Glomerular visceral epithelial cell (primary cell): ENCODE measurements around the gene HIVEP2.

Experiments
- DNase-seq: peaks from one replicate; pipeline ENCODE4 v3.0.0-alpha.2; 2016; ENCODE audit errors: extremely low spot score

The HIVEP2 gene

GRCh38 chr6:142867355-142867801 is 77.6 kb downstream of the HIVEP2 start:
- no peak for DNase-seq

GRCh38 chr6:142863981-142864380 is 81.0 kb downstream of the HIVEP2 start:
- no peak for DNase-seq

GRCh38 chr6:142861711-142862110 is 83.3 kb downstream of the HIVEP2 start:
- DNase-seq = no peak

- DNase-seq = no peak
These were observed 84.5 kb downstream of the HIVEP2 start for GRCh38 chr6:142860498-142860897.

GRCh38 chr6:142857796-142858555 is 87.0 kb downstream of the HIVEP2 start:
- no peak for DNase-seq

GRCh38 chr6:142857233-142857761 is 87.7 kb downstream of the HIVEP2 start:
- DNase-seq = no peak

GRCh38 chr6:142856624-142857232 is 88.2 kb downstream of the HIVEP2 start:
- no peak for DNase-seq

- no peak for DNase-seq
These were observed 88.9 kb downstream of the HIVEP2 start for GRCh38 chr6:142855893-142856623.

GRCh38 chr6:142854589-142855488 is 90.1 kb downstream of the HIVEP2 start:
- no peak for DNase-seq

GRCh38 chr6:142853244-142854180 is 91.5 kb downstream of the HIVEP2 start:
- peak; percentile 70 for DNase-seq

GRCh38 chr6:142851601-142852000 is 93.4 kb downstream of the HIVEP2 start:
- peak; percentile 19 for DNase-seq

GRCh38 chr6:142850679-142851423 is 94.1 kb downstream of the HIVEP2 start:
- peak; percentile 64 for DNase-seq

- no peak for DNase-seq
These were observed 96.0 kb downstream of the HIVEP2 start for GRCh38 chr6:142848976-142849375.

GRCh38 chr6:142848156-142848555 is 96.8 kb downstream of the HIVEP2 start:
- no peak for DNase-seq

- peak; percentile 86 for DNase-seq
These were observed 98.1 kb downstream of the HIVEP2 start for GRCh38 chr6:142846883-142847287.

GRCh38 chr6:142846459-142846831 is 98.5 kb downstream of the HIVEP2 start:
- peak; percentile 43 for DNase-seq

- peak; percentile 94 for DNase-seq
These were observed 99.1 kb downstream of the HIVEP2 start for GRCh38 chr6:142845624-142846458.

GRCh38 chr6:142845143-142845571 is 99.8 kb downstream of the HIVEP2 start:
- DNase-seq = peak; percentile 29
